Neural cell (in vitro differentiated cells): ENCODE data around the gene CTBP2.

Experiments used
- RAD21 ChIP-seq: fragments of 450-650 bp; conservative IDR thresholded peaks from 2 replicates; pipeline ENCODE4 v1.6.1; 2014; ENCODE audit warnings: antibody characterized with exemption, mild to moderate bottlenecking, moderate library complexity
- TF ChIP-seq, protein P1 (sequence below): fragments of 450-650 bp; IDR thresholded peaks from 2 replicates; pipeline ENCODE4 v1.5.1; 2014; ENCODE audit warnings: antibody characterized with exemption, mild to moderate bottlenecking, moderate library complexity; ENCODE audit not compliant: poor library complexity, severe bottlenecking

DNA sequence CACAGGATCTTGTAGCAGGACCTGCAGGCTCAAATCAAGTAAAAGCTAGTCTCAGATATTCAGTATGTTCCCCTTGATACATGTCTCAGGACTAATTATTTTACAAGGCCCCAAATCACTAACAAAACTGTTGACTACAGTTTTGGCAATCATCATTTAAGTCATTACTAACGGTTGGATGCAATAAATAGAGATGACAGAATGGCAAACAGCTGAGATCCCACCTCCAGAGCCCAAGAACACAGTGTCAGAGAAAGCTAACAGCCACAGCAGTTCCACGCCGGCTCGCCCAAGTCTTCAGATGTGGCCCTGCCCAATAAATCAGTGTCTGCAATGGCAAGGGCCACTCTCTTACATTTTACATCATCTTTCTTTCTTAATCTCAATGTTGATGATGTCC lies 87.6 kb downstream of the CTBP2 start:
- TF ChIP-seq RAD21: no peak
- TF ChIP-seq, protein P1, sequence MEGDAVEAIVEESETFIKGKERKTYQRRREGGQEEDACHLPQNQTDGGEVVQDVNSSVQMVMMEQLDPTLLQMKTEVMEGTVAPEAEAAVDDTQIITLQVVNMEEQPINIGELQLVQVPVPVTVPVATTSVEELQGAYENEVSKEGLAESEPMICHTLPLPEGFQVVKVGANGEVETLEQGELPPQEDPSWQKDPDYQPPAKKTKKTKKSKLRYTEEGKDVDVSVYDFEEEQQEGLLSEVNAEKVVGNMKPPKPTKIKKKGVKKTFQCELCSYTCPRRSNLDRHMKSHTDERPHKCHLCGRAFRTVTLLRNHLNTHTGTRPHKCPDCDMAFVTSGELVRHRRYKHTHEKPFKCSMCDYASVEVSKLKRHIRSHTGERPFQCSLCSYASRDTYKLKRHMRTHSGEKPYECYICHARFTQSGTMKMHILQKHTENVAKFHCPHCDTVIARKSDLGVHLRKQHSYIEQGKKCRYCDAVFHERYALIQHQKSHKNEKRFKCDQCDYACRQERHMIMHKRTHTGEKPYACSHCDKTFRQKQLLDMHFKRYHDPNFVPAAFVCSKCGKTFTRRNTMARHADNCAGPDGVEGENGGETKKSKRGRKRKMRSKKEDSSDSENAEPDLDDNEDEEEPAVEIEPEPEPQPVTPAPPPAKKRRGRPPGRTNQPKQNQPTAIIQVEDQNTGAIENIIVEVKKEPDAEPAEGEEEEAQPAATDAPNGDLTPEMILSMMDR: no peak
